GM21737 (cell line): ENCODE measurements around the gene EPPIN.
"Not testable (repeated sequence)": the region's sequence is repeated elsewhere in the genome, so short reads cannot be mapped to it uniquely, and the experiment has no call there.

Experiments used
- ATAC-seq: cut with Tn5 transposase; IDR thresholded peaks from one replicate; pipeline ENCODE4 v1.9.1; 2021; ENCODE audit warnings: mild to moderate bottlenecking, moderate library complexity; ENCODE audit not compliant: unreplicated experiment

EPPIN gene

GRCh38 chr20:45547206-45547770, at the start of gene EPPIN:
TSS of gene EPPIN (minus strand) at chr20:45547401. CDS start at chr20:45547357, 44 bp downstream.
- no peak for ATAC-seq

GRCh38 chr20:45595235-45595634, 48.0 kb upstream of the EPPIN start:
- ATAC-seq = no peak

GRCh38 chr20:45593498-45593897, 46.3 kb upstream of the EPPIN start:
- no peak for ATAC-seq

- ATAC-seq = no peak
These were observed 45.5 kb upstream of the EPPIN start for GRCh38 chr20:45592574-45593189.

- ATAC-seq = no peak
These were observed 42.5 kb upstream of the EPPIN start for GRCh38 chr20:45589725-45590124.

- no peak for ATAC-seq
These were observed 41.6 kb upstream of the EPPIN start for GRCh38 chr20:45588800-45589199.

GRCh38 chr20:45585986-45586385, 38.8 kb upstream of the EPPIN start:
- not testable (repeated sequence) for ATAC-seq

GRCh38 chr20:45584294-45584693, 37.1 kb upstream of the EPPIN start:
- not testable (repeated sequence) for ATAC-seq

- no peak for ATAC-seq
These were observed 36.3 kb upstream of the EPPIN start for GRCh38 chr20:45583502-45583901.

- ATAC-seq = no peak
These were observed 34.5 kb upstream of the EPPIN start for GRCh38 chr20:45581702-45582101.

GRCh38 chr20:45579184-45579583, 32.0 kb upstream of the EPPIN start, which contains the start of gene WFDC8:
TSS of gene WFDC8 (minus strand) at chr20:45579284. CDS start at chr20:45579247, 37 bp downstream.
- ATAC-seq = no peak

GRCh38 chr20:45578231-45578630, 31.0 kb upstream of the EPPIN start:
- ATAC-seq = no peak

- ATAC-seq = no peak
These were observed 29.8 kb upstream of the EPPIN start for GRCh38 chr20:45576995-45577394.

GRCh38 chr20:45575931-45576330, 28.7 kb upstream of the EPPIN start:
- no peak for ATAC-seq

GRCh38 chr20:45569650-45570049, 22.4 kb upstream of the EPPIN start:
- not testable (repeated sequence) for ATAC-seq

GRCh38 chr20:45564760-45565276, 17.6 kb upstream of the EPPIN start:
- no peak for ATAC-seq

- ATAC-seq = no peak
These were observed 8.0 kb upstream of the EPPIN start for GRCh38 chr20:45555198-45555597.

GRCh38 chr20:45552456-45552855, 5.3 kb upstream of the EPPIN start:
- ATAC-seq = no peak

GRCh38 chr20:45550765-45551164, 3.6 kb upstream of the EPPIN start:
- ATAC-seq = no peak

- ATAC-seq = no peak
These were observed 1.2 kb upstream of the EPPIN start for GRCh38 chr20:45548410-45548809.

- ATAC-seq = no peak
These were observed 1.3 kb downstream of the EPPIN start for GRCh38 chr20:45545754-45546453.

- no peak for ATAC-seq
These were observed 1.9 kb downstream of the EPPIN start for GRCh38 chr20:45545351-45545750.
